ENCODE results near the gene KLRF2.

GRCh38 chr12:9944391-9944790, 63.1 kb downstream of the KLRF2 start:
- TF ChIP-seq CTCF (IDR thresholded peaks at IDR 0.05) (no peak), POLR2A (IDR thresholded peaks at IDR 0.05) (no peak)

Data from right lobe of liver (tissue), 4 donors.